ENCODE results near the gene PHF13. TPM values are rescaled to one million over a fixed set of nuclear protein-coding genes. Genes with fewer than 3 reads are reported as not detected.

The PHF13 gene
- total and polyA plus RNA-seq, 2 donors (not counting 3 experiments of a cell fraction or from before 2014, with no cell fraction given), result 5.6 to 18.6 TPM

DNA sequence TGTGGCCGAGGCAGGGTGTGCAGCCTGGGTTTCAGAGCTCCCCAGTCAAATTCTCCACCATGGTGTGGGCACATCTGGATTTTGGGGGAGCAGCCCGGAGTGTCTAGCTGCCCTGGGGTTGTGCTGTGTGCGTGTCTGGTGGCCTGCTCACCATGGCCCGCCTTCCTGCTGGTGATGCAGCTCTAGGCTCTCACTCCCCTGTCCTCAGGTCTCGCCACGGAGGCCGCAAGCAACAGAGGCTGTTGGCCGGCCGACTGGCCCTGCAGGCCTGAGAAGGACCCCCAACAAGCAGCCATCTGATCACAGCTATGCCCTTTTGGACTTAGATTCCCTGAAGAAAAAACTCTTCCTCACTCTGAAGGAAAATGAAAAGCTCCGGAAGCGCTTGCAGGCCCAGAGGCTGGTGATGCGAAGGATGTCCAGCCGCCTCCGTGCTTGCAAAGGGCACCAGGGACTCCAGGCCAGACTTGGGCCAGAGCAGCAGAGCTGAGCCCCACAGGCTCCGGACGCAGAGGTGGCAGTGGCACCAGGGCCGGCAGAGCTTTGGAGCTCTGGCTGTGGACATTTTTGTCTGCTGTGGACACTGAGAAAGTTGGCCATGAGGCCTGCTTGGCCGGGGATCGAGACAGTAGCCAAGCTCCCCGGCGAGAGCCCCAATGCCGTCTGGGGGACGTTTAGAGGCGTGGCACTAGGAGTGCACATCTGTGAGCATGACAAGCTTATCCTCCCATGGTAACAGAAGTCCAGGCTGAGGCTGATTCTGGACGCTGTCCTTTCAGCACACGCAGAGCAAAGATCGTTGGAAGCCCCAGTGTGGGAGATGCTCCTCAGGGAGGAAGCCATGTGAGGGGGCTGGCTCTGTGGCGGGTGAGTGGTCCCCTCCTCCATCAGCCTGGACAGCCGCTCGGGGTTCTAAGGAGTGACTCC, 19.3 kb downstream of the PHF13 start:
- intact Hi-C loops (cut with micrococcal nuclease) (no loop called here), dilution Hi-C loops (cut with MboI; ENCODE audit: extremely low pct_ligation_motif_present, low sequenced_read_pairs) (no loop called here)
- no TSS peak for BruUV-seq (replicated peaks)
- TF ChIP-seq EZH2 (IDR thresholded peaks at IDR 0.05; ENCODE audit: borderline replicate concordance, low read depth, low read length, severe bottlenecking) (no peak), MAX (IDR thresholded peaks at IDR 0.05; ENCODE audit: insufficient read depth, insufficient read length) (no peak), MYC (IDR thresholded peaks at IDR 0.05; ENCODE audit: low read depth, low read length) (no peak), GATA2 (IDR thresholded peaks at IDR 0.05; ENCODE audit: insufficient read depth, insufficient read length, low read depth, low read length) (no peak), FOS (IDR thresholded peaks at IDR 0.05; ENCODE audit: borderline replicate concordance, insufficient read depth, low read length) (no peak), POLR2A (IDR thresholded peaks at IDR 0.05; ENCODE audit: low read depth, low read length) (no peak), POLR2AphosphoS5 (IDR thresholded peaks at IDR 0.05; ENCODE audit: insufficient read depth, low read depth, low read length) (no peak), JUN (IDR thresholded peaks at IDR 0.05; ENCODE audit: borderline replicate concordance, insufficient read depth, insufficient read length, low read depth) (no peak)
- TF ChIP-seq, protein P1, sequence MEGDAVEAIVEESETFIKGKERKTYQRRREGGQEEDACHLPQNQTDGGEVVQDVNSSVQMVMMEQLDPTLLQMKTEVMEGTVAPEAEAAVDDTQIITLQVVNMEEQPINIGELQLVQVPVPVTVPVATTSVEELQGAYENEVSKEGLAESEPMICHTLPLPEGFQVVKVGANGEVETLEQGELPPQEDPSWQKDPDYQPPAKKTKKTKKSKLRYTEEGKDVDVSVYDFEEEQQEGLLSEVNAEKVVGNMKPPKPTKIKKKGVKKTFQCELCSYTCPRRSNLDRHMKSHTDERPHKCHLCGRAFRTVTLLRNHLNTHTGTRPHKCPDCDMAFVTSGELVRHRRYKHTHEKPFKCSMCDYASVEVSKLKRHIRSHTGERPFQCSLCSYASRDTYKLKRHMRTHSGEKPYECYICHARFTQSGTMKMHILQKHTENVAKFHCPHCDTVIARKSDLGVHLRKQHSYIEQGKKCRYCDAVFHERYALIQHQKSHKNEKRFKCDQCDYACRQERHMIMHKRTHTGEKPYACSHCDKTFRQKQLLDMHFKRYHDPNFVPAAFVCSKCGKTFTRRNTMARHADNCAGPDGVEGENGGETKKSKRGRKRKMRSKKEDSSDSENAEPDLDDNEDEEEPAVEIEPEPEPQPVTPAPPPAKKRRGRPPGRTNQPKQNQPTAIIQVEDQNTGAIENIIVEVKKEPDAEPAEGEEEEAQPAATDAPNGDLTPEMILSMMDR (IDR thresholded peaks at IDR 0.05; ENCODE audit: extremely low read depth in 1 of 2, insufficient read depth in 1 of 2, low read depth in 1 of 2, low read length in 2 of 2), result no peak
- H3K4me2 ChIP-seq (ENCODE audit: insufficient read depth, low read length), result no peak overlapping the region
- CTCF ChIA-PET, result interaction anchor here (0.7 to 1.4 kb wide), 5 partner anchors 9 to 149 kb away, joined by 3 read pairs; no protein-coding TSS in a partner anchor
- no peaks in the 10 kb centered on the region for H3K79me2 ChIP-seq (ENCODE audit: control insufficient read depth, insufficient read depth, low read length)
- H3K9ac ChIP-seq (replicated peaks; ENCODE audit: extremely low read depth, insufficient read depth, low read length), result no peak overlapping the region
- H3K4me3 ChIP-seq (replicated peaks in 1 of 3; ENCODE audit: insufficient read depth in 1 of 3, low read depth in 1 of 3, low read length in 3 of 3), result no peak overlapping the region
- H2AFZ ChIP-seq (ENCODE audit: low read depth, low read length), result no peak overlapping the region
- H3K4me1 ChIP-seq (ENCODE audit: control insufficient read depth, extremely low read depth, insufficient read depth, low read length), result no peaks in the 10 kb centered on the region
- no peaks in the 10 kb centered on the region for H3K27me3 ChIP-seq (ENCODE audit: control insufficient read depth in 2 of 2, insufficient read depth in 2 of 2, low read length in 2 of 2)
- H3K9me1 ChIP-seq (replicated peaks; ENCODE audit: control insufficient read depth, extremely low read depth, insufficient read depth, low read length), result no peaks in the 10 kb centered on the region
- POLR2A ChIA-PET, result interaction anchor here (1.2 kb wide), 1 partner anchor 30 kb away, joined by 4 read pairs; the partner anchor contains the start of gene KLHL21
- H3K9me3 ChIP-seq (replicated peaks; ENCODE audit: control insufficient read depth, insufficient read depth, low read length), result no peaks in the 10 kb centered on the region
- DNase-seq (ENCODE audit: low read depth, low spot score), result no peak
- no peaks in the 10 kb centered on the region for H4K20me1 ChIP-seq (replicated peaks; ENCODE audit: control insufficient read depth, extremely low read depth, insufficient read depth, low read length)
- peaks cover 4 to 46% of the 10 kb centered on the region in 2 experiments for H3K36me3 ChIP-seq (ENCODE audit: control insufficient read depth in 2 of 2, extremely low read depth in 1 of 2, insufficient read depth in 2 of 2, low read length in 2 of 2)
- FAIRE-seq, result no peak
- no peak overlapping the region for H3K27ac ChIP-seq (ENCODE audit: insufficient read depth, low read depth, low read length)
